ENCODE data around the gene SLC6A6. TPM values are rescaled to one million over a fixed set of nuclear protein-coding genes. Genes with fewer than 3 reads are reported as not detected.
A peak's percentile ranks its signal among the peaks of the same experiment; 100 is the strongest.

SLC6A6 gene
- total RNA-seq, 1 experiment from 2014 or later, result 72.6 TPM

DNA sequence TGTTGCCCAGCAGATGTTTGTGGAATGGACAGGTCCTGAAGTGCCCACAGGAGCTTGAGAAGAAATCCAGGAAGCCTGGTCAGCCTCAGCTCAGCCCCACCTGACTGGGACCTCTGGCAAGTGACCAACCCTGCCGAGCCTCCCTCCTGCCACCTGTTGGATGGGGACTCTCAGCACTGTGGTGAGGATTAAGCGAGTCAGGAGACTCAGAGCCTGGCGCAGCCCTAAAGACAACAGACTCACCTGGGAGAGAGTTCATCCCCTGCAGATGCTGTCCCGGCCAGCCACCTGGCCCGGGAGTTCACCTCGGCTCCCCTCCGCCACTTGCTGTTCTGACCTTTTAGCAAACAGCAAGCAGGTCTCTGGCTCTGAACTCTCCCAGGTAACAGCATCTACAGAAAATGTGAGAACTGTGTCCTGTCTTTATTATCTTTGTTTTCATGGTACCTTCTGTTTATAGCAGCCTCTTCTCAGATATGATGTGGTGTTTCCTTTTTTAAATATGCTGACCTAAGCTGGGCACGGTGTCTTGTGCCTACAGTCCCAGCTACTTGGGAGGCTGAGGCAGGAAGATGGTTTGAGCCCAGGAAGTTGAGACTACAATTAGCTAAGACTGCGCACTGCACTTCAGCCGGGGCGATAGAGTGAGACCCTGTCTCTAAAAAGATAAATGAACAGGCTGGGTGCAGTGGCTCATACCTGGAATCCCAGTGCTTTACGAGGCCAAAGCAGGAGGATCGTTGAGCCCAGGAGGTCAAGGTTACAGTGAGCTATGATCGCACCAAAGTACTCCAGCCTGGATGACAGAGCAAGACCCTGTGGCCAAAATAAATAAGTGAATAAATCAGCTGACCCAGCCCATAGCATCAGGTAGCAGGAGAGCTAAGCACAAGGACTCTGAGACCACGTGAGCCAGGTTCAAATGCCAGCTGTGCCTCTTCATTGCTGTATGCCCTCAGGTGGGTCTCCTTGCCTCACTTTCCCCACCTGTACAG, 32.4 kb upstream of the SLC6A6 start:
- H2AFZ ChIP-seq (ENCODE audit: low read length), result no peak overlapping the region

More for the DNA sequence above, 32.4 kb upstream of the SLC6A6 start:
- H2BK120ac ChIP-seq (ENCODE audit: low read depth, low read length, poor library complexity, severe bottlenecking), result no peak overlapping the region
- no peak overlapping the region for H2BK15ac ChIP-seq (ENCODE audit: low read depth, low read length)
- no peak overlapping the region for H3K23ac ChIP-seq (ENCODE audit: insufficient read length, low read depth, low read length)
- Mint-ChIP-seq H3K27me3 (ENCODE audit: low read depth) (peaks cover 8% of the 10 kb centered on the region), H3K27ac (peak overlapping the region in 1 of 3 experiments; percentile 4; a peak in 2 of 7 replicates), H3K4me1 (peaks cover 55 to 65% of the 10 kb centered on the region in 2 experiments), H3K36me3 (ENCODE audit: insufficient read depth in 1 of 3, low read depth in 3 of 3) (no peaks in the 10 kb centered on the region), H3K9me3 (no peaks in the 10 kb centered on the region; a peak in 1 of 5 replicates), H3K4me3 (no peak overlapping the region; a peak in 1 of 5 replicates)
- no peaks in the 10 kb centered on the region for H3K9me3 ChIP-seq (ENCODE audit: control insufficient read depth, low read depth, low read length)
- no peak overlapping the region for H4K91ac ChIP-seq (ENCODE audit: insufficient read length, low read depth, low read length)
- no peak overlapping the region for H3K27ac ChIP-seq (ENCODE audit: insufficient read length, low read depth, low read length)
- H2BK5ac ChIP-seq (ENCODE audit: insufficient read length, low read length), result no peak overlapping the region
- WGBS (ENCODE audit: extremely low coverage, insufficient read length, low lambda C conversion rate), result no CpG with 5 or more reads among the region's 15 CpGs
- no peak overlapping the region for H2BK20ac ChIP-seq (ENCODE audit: low read depth, low read length, poor library complexity, severe bottlenecking)
- DNase-seq, result peak; percentile 90
- no peak overlapping the region for H2AK5ac ChIP-seq (ENCODE audit: insufficient read length, low read length)
- no peak overlapping the region for H3K4ac ChIP-seq (ENCODE audit: low read depth, low read length)
- H3K79me1 ChIP-seq (ENCODE audit: insufficient read depth, low read depth, low read length, poor library complexity, severe bottlenecking), result no peaks in the 10 kb centered on the region
- peak; percentile 66 for TF ChIP-seq CTCF (conservative IDR thresholded peaks at IDR 0.05)
- H3K14ac ChIP-seq (ENCODE audit: insufficient read depth, low read length), result no peak overlapping the region
- H3K18ac ChIP-seq (ENCODE audit: insufficient read length, low read depth, low read length), result no peak overlapping the region
- no peak overlapping the region for H3K9ac ChIP-seq (ENCODE audit: extremely low read depth, insufficient read length, low read length)
- H2BK12ac ChIP-seq (ENCODE audit: insufficient read length, low read depth, low read length), result no peak overlapping the region
- H3K4me1 ChIP-seq (ENCODE audit: insufficient read depth, low read length), result no peaks in the 10 kb centered on the region
- H3K23me2 ChIP-seq (ENCODE audit: insufficient read length, low read depth, low read length, poor library complexity, severe bottlenecking), result no peaks in the 10 kb centered on the region
- H3T11ph ChIP-seq (ENCODE audit: low read length), result no peak overlapping the region
- H3K4me2 ChIP-seq (ENCODE audit: insufficient read depth, insufficient read length, low read length), result no peak overlapping the region
- no peak overlapping the region for H4K8ac ChIP-seq (replicated peaks; ENCODE audit: insufficient read length, low read depth, low read length)
- no peaks in the 10 kb centered on the region for H4K20me1 ChIP-seq (ENCODE audit: control insufficient read depth, insufficient read depth, insufficient read length)
- H3K27me3 ChIP-seq (ENCODE audit: insufficient read depth, low read length), result no peaks in the 10 kb centered on the region; the same call in 1 of the 2 replicates
- no peaks in the 10 kb centered on the region for H3K79me2 ChIP-seq (ENCODE audit: insufficient read depth, low read length)
- H3K56ac ChIP-seq (ENCODE audit: insufficient read length, low read depth, low read length), result no peak overlapping the region
- no peak overlapping the region for H4K5ac ChIP-seq (ENCODE audit: insufficient read length, low read depth, low read length)

Data from H9 (cell line).